Hepatocyte (in vitro differentiated cells): ENCODE data around the gene EDN1.

ENCODE experiments used
- CTCF ChIP-seq: fragments of 200-600 bp; sonication (generic); IDR thresholded peaks from 2 replicates; pipeline ENCODE4 v1.5.1; 2016; ENCODE audit warnings: antibody characterized with exemption, mild to moderate bottlenecking; ENCODE audit not compliant: poor library complexity
- EZH2 ChIP-seq: fragments of 200-600 bp; sonication (generic); IDR thresholded peaks from 2 replicates; pipeline ENCODE4 v1.6.1; 2016; ENCODE audit warnings: antibody characterized with exemption, mild to moderate bottlenecking, borderline replicate concordance
- EZH2phosphoT487 ChIP-seq: fragments of 200-600 bp; sonication (generic); IDR thresholded peaks from one replicate; pipeline ENCODE4 v1.6.1; 2018; ENCODE audit warnings: antibody characterized with exemption, mild to moderate bottlenecking, low read depth, moderate library complexity; ENCODE audit not compliant: unreplicated experiment, severe bottlenecking

- TF ChIP-seq CTCF: no peak
- no peak for TF ChIP-seq EZH2
- no peak for TF ChIP-seq EZH2phosphoT487
Measured at GRCh38 chr6:12318749-12319148, 28.6 kb downstream of the EDN1 start.
